HG03097 (cell line): Measurements from ENCODE around the gene PAK4.
"Not testable (repeated sequence)": the region's sequence is repeated elsewhere in the genome, so short reads cannot be mapped to it uniquely, and the experiment has no call there.

Experiments used
- ATAC-seq: cut with Tn5 transposase; IDR thresholded peaks from one replicate; pipeline ENCODE4 v1.9.1; 2021; ENCODE audit not compliant: unreplicated experiment, low FRiP score

PAK4 gene

GRCh38 chr19:39128516-39129079 lies 3.0 kb downstream of the PAK4 start:
- no peak for ATAC-seq

GRCh38 chr19:39129116-39129515 lies 3.5 kb downstream of the PAK4 start:
- ATAC-seq: no peak

GRCh38 chr19:39130337-39131254 lies 5.0 kb downstream of the PAK4 start:
- no peak for ATAC-seq

GRCh38 chr19:39131255-39131755 lies 5.7 kb downstream of the PAK4 start:
- no peak for ATAC-seq

GRCh38 chr19:39132344-39132969 lies 6.9 kb downstream of the PAK4 start:
- ATAC-seq: no peak

- ATAC-seq: no peak
Measured at GRCh38 chr19:39133431-39134270, 8.1 kb downstream of the PAK4 start.

- ATAC-seq: no peak
Measured at GRCh38 chr19:39135701-39136100, 10.1 kb downstream of the PAK4 start.

GRCh38 chr19:39136225-39136940 lies 10.8 kb downstream of the PAK4 start:
- no peak for ATAC-seq

GRCh38 chr19:39137131-39137530 lies 11.5 kb downstream of the PAK4 start:
- ATAC-seq: no peak

- no peak for ATAC-seq
Measured at GRCh38 chr19:39138221-39139211, 12.9 kb downstream of the PAK4 start.

- no peak for ATAC-seq
Measured at GRCh38 chr19:39139305-39139874, 13.8 kb downstream of the PAK4 start.

- ATAC-seq: no peak
Measured at GRCh38 chr19:39139971-39140453, 14.4 kb downstream of the PAK4 start.

GRCh38 chr19:39140594-39140993 lies 15.0 kb downstream of the PAK4 start:
- no peak for ATAC-seq

- no peak for ATAC-seq
Measured at GRCh38 chr19:39141929-39142328, 16.3 kb downstream of the PAK4 start.

- no peak for ATAC-seq
Measured at GRCh38 chr19:39142630-39143029, 17.0 kb downstream of the PAK4 start.

- not testable (repeated sequence) for ATAC-seq
Measured at GRCh38 chr19:39143757-39144289, 18.2 kb downstream of the PAK4 start.

- ATAC-seq: no peak
Measured at GRCh38 chr19:39144290-39145071, 18.9 kb downstream of the PAK4 start.
